Measurements from ENCODE around the gene ANKRD13C.
"Not testable (repeated sequence)": the region's sequence is repeated elsewhere in the genome, so short reads cannot be mapped to it uniquely, and the experiment has no call there.

ANKRD13C gene

GRCh38 chr1:70358921-70359564 is 4.5 kb upstream of the ANKRD13C start:
- no peak overlapping the region for H3K4me3 ChIP-seq (ENCODE audit: low read length)
- H3K36me3 ChIP-seq (ENCODE audit: control insufficient read depth, low read depth, low read length): no peaks in the 10 kb centered on the region
- H3K4me1 ChIP-seq (ENCODE audit: control insufficient read depth, low read depth, low read length): peaks cover 10% of the 10 kb centered on the region
- H3K27me3 ChIP-seq (ENCODE audit: control insufficient read depth, insufficient read depth, low read length): no peaks in the 10 kb centered on the region
- H3K9ac ChIP-seq (ENCODE audit: low read length): no peak overlapping the region
- no peaks in the 10 kb centered on the region for H3K9me3 ChIP-seq (ENCODE audit: control insufficient read depth, low read depth, low read length)
- no peak overlapping the region for H3K27ac ChIP-seq (ENCODE audit: low read length)

- H3K27ac ChIP-seq (ENCODE audit: low read length): no peak overlapping the region
- H3K9ac ChIP-seq (ENCODE audit: low read length): no peak overlapping the region
- no peaks in the 10 kb centered on the region for H3K27me3 ChIP-seq (ENCODE audit: control insufficient read depth, insufficient read depth, low read length)
- H3K4me3 ChIP-seq (ENCODE audit: low read length): no peak overlapping the region
- H3K36me3 ChIP-seq (ENCODE audit: control insufficient read depth, low read depth, low read length): no peaks in the 10 kb centered on the region
- peaks cover 12% of the 10 kb centered on the region for H3K4me1 ChIP-seq (ENCODE audit: control insufficient read depth, low read depth, low read length)
- no peaks in the 10 kb centered on the region for H3K9me3 ChIP-seq (ENCODE audit: control insufficient read depth, low read depth, low read length)
Observed at GRCh38 chr1:70355920-70356319, 1.4 kb upstream of the ANKRD13C start.

GRCh38 chr1:70355111-70355407 is 537 bp upstream of the ANKRD13C start:
- Histone ChIP-seq H3K27me3 (ENCODE audit: control insufficient read depth, insufficient read depth, low read length) (no peaks in the 10 kb centered on the region), H3K9ac (ENCODE audit: low read length) (peak overlapping the region; percentile 93), H3K27ac (ENCODE audit: low read length) (peak overlapping the region; percentile 82), H3K4me1 (ENCODE audit: control insufficient read depth, low read depth, low read length) (peaks cover 12% of the 10 kb centered on the region), H3K4me3 (ENCODE audit: low read length) (peak overlapping the region; percentile 95), H3K9me3 (ENCODE audit: control insufficient read depth, low read depth, low read length) (no peaks in the 10 kb centered on the region), H3K36me3 (ENCODE audit: control insufficient read depth, low read depth, low read length) (no peaks in the 10 kb centered on the region)

GRCh38 chr1:70353601-70354331 is 756 bp downstream of the ANKRD13C start:
- Histone ChIP-seq H3K27ac (ENCODE audit: low read length) (peak overlapping the region; percentile 82), H3K4me1 (ENCODE audit: control insufficient read depth, low read depth, low read length) (peaks cover 12% of the 10 kb centered on the region), H3K27me3 (ENCODE audit: control insufficient read depth, insufficient read depth, low read length) (no peaks in the 10 kb centered on the region), H3K9me3 (ENCODE audit: control insufficient read depth, low read depth, low read length) (no peaks in the 10 kb centered on the region), H3K4me3 (ENCODE audit: low read length) (peak overlapping the region; percentile 95), H3K36me3 (ENCODE audit: control insufficient read depth, low read depth, low read length) (no peaks in the 10 kb centered on the region), H3K9ac (ENCODE audit: low read length) (peak overlapping the region; percentile 93)

GRCh38 chr1:70353044-70353443 is 1.5 kb downstream of the ANKRD13C start:
- peak overlapping the region; percentile 93 for H3K9ac ChIP-seq (ENCODE audit: low read length)
- no peaks in the 10 kb centered on the region for H3K9me3 ChIP-seq (ENCODE audit: control insufficient read depth, low read depth, low read length)
- H3K27ac ChIP-seq (ENCODE audit: low read length): no peak overlapping the region
- H3K27me3 ChIP-seq (ENCODE audit: control insufficient read depth, insufficient read depth, low read length): no peaks in the 10 kb centered on the region
- H3K4me3 ChIP-seq (ENCODE audit: low read length): peak overlapping the region; percentile 95
- no peaks in the 10 kb centered on the region for H3K36me3 ChIP-seq (ENCODE audit: control insufficient read depth, low read depth, low read length)
- peaks cover 12% of the 10 kb centered on the region for H3K4me1 ChIP-seq (ENCODE audit: control insufficient read depth, low read depth, low read length)

- H3K27me3 ChIP-seq (ENCODE audit: control insufficient read depth, insufficient read depth, low read length); H3K4me3 ChIP-seq (ENCODE audit: low read length): not testable (repeated sequence)
Observed at GRCh38 chr1:70349799-70350198, 4.7 kb downstream of the ANKRD13C start.

GRCh38 chr1:70348399-70349165 is 5.9 kb downstream of the ANKRD13C start:
- Histone ChIP-seq H3K4me3 (ENCODE audit: low read length) (no peak overlapping the region), H3K4me1 (ENCODE audit: control insufficient read depth, low read depth, low read length) (peaks cover 7% of the 10 kb centered on the region), H3K27me3 (ENCODE audit: control insufficient read depth, insufficient read depth, low read length) (no peaks in the 10 kb centered on the region), H3K9ac (ENCODE audit: low read length) (no peak overlapping the region), H3K27ac (ENCODE audit: low read length) (no peak overlapping the region), H3K9me3 (ENCODE audit: control insufficient read depth, low read depth, low read length) (no peaks in the 10 kb centered on the region), H3K36me3 (ENCODE audit: control insufficient read depth, low read depth, low read length) (no peaks in the 10 kb centered on the region)

More at GRCh38 chr1:70349799-70350198, 4.7 kb downstream of the ANKRD13C start:
- not testable (repeated sequence) for H3K36me3 ChIP-seq (ENCODE audit: control insufficient read depth, low read depth, low read length); H3K9ac ChIP-seq (ENCODE audit: low read length); H3K27ac ChIP-seq (ENCODE audit: low read length); H3K9me3 ChIP-seq (ENCODE audit: control insufficient read depth, low read depth, low read length); H3K4me1 ChIP-seq (ENCODE audit: control insufficient read depth, low read depth, low read length)

- H3K4me1 ChIP-seq (ENCODE audit: control insufficient read depth, low read depth, low read length); H3K27ac ChIP-seq (ENCODE audit: low read length); H3K9ac ChIP-seq (ENCODE audit: low read length): not testable (repeated sequence)
Observed at GRCh38 chr1:70339644-70340043, 14.9 kb downstream of the ANKRD13C start.

GRCh38 chr1:70336050-70336449 is 18.5 kb downstream of the ANKRD13C start:
- Histone ChIP-seq H3K36me3 (ENCODE audit: control insufficient read depth, low read depth, low read length) (no peaks in the 10 kb centered on the region), H3K9ac (ENCODE audit: low read length) (no peak overlapping the region), H3K4me3 (ENCODE audit: low read length) (no peak overlapping the region), H3K27ac (ENCODE audit: low read length) (no peak overlapping the region), H3K9me3 (ENCODE audit: control insufficient read depth, low read depth, low read length) (no peaks in the 10 kb centered on the region), H3K4me1 (ENCODE audit: control insufficient read depth, low read depth, low read length) (no peaks in the 10 kb centered on the region), H3K27me3 (ENCODE audit: control insufficient read depth, insufficient read depth, low read length) (no peaks in the 10 kb centered on the region)

More at GRCh38 chr1:70339644-70340043, 14.9 kb downstream of the ANKRD13C start:
- H3K4me3 ChIP-seq (ENCODE audit: low read length); H3K27me3 ChIP-seq (ENCODE audit: control insufficient read depth, insufficient read depth, low read length); H3K9me3 ChIP-seq (ENCODE audit: control insufficient read depth, low read depth, low read length); H3K36me3 ChIP-seq (ENCODE audit: control insufficient read depth, low read depth, low read length): not testable (repeated sequence)

- Histone ChIP-seq H3K4me3 (ENCODE audit: low read length) (no peak overlapping the region), H3K9me3 (ENCODE audit: control insufficient read depth, low read depth, low read length) (no peaks in the 10 kb centered on the region), H3K9ac (ENCODE audit: low read length) (no peak overlapping the region), H3K27me3 (ENCODE audit: control insufficient read depth, insufficient read depth, low read length) (no peaks in the 10 kb centered on the region), H3K27ac (ENCODE audit: low read length) (no peak overlapping the region), H3K36me3 (ENCODE audit: control insufficient read depth, low read depth, low read length) (no peaks in the 10 kb centered on the region), H3K4me1 (ENCODE audit: control insufficient read depth, low read depth, low read length) (no peaks in the 10 kb centered on the region)
Observed at GRCh38 chr1:70334436-70334835, 20.1 kb downstream of the ANKRD13C start.

- Histone ChIP-seq H3K27me3 (ENCODE audit: control insufficient read depth, insufficient read depth, low read length) (no peaks in the 10 kb centered on the region), H3K9me3 (ENCODE audit: control insufficient read depth, low read depth, low read length) (no peaks in the 10 kb centered on the region), H3K36me3 (ENCODE audit: control insufficient read depth, low read depth, low read length) (no peaks in the 10 kb centered on the region), H3K9ac (ENCODE audit: low read length) (no peak overlapping the region), H3K4me3 (ENCODE audit: low read length) (no peak overlapping the region), H3K27ac (ENCODE audit: low read length) (no peak overlapping the region), H3K4me1 (ENCODE audit: control insufficient read depth, low read depth, low read length) (no peaks in the 10 kb centered on the region)
Observed at GRCh38 chr1:70333245-70333644, 21.3 kb downstream of the ANKRD13C start.

Measured in iPS-18a (cell line).